Measurements from ENCODE around the gene NECTIN4. TPM values are rescaled to one million over a fixed set of nuclear protein-coding genes. Genes with fewer than 3 reads are reported as not detected.

The NECTIN4 gene
- total RNA-seq, 1 donor from 2014 or later, result not detected

DNA sequence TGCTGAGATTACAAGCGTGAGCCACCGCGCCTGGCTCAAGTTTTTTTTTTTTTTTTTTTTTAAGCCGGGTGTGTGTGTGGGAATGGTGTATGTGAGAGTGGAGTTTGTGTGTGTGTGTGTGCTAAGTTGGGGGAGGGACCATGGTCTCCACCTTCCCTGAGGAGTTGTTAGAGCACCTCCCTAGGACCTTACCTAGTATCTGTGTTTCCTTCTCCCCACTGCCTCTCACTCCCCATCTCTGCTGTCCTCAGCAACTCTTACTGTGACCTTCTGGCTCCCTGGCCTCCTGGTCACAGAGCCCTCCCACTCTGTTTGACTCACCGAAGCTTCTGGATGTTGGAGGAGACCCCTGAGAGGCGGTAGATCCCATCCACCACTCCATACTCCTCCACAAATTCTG is 30.1 kb downstream of the NECTIN4 start:
- no peak for DNase-seq (ENCODE audit: low spot score)
- Histone ChIP-seq H3K9me3 (ENCODE audit: low read depth) (no peaks in the 10 kb centered on the region), H3F3A (ENCODE audit: low read depth) (no peaks in the 10 kb centered on the region), H3K27ac (no peak overlapping the region), H2AFZ (replicated peaks) (no peak overlapping the region), H3K4me1 (no peaks in the 10 kb centered on the region), H3K79me2 (ENCODE audit: low read depth) (no peaks in the 10 kb centered on the region), H3K27me3 (peaks cover 8% of the 10 kb centered on the region), H3K4me2 (no peak overlapping the region), H3K9ac (no peak overlapping the region), H3K4me3 (no peak overlapping the region), H4K20me1 (ENCODE audit: low read depth) (no peaks in the 10 kb centered on the region), H3K36me3 (no peaks in the 10 kb centered on the region)
- no peaks in the 10 kb centered on the region for H3K36me3 Mint-ChIP-seq
- peaks cover 6% of the 10 kb centered on the region for H3K27me3 Mint-ChIP-seq (ENCODE audit: insufficient read depth, low read depth)
- no peak overlapping the region for H3K27ac Mint-ChIP-seq
- TF ChIP-seq EZH2 (IDR thresholded peaks at IDR 0.05) (no peak), EZH2phosphoT487 (IDR thresholded peaks at IDR 0.05) (no peak)
- TF ChIP-seq, protein P1, sequence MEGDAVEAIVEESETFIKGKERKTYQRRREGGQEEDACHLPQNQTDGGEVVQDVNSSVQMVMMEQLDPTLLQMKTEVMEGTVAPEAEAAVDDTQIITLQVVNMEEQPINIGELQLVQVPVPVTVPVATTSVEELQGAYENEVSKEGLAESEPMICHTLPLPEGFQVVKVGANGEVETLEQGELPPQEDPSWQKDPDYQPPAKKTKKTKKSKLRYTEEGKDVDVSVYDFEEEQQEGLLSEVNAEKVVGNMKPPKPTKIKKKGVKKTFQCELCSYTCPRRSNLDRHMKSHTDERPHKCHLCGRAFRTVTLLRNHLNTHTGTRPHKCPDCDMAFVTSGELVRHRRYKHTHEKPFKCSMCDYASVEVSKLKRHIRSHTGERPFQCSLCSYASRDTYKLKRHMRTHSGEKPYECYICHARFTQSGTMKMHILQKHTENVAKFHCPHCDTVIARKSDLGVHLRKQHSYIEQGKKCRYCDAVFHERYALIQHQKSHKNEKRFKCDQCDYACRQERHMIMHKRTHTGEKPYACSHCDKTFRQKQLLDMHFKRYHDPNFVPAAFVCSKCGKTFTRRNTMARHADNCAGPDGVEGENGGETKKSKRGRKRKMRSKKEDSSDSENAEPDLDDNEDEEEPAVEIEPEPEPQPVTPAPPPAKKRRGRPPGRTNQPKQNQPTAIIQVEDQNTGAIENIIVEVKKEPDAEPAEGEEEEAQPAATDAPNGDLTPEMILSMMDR (IDR thresholded peaks at IDR 0.05), result no peak
- H3K4me1 Mint-ChIP-seq, result no peaks in the 10 kb centered on the region
- H3K9me3 Mint-ChIP-seq, result no peaks in the 10 kb centered on the region
- no peak overlapping the region for H3K4me3 Mint-ChIP-seq

DNA sequence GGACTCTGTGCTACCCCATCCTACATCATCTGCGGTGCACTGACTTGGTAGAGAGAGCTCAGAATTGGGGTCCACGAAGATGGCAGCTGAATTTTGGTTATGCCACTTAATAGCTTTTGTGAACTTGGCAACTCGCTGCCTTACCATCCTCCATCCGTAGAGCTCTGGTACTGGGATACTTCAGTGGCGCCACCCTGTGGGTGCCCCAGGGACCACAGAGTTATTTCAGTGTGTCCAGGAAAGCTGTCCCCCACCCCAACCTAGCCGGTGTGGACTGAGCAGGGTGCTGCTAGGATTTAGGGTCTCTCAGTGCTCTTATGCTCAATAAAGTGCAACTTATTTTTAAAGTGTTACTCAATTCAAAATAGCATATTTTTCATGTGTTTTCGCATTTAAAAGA is 34.6 kb downstream of the NECTIN4 start:
- Histone ChIP-seq H3K27ac (no peak overlapping the region), H3K36me3 (no peaks in the 10 kb centered on the region), H3K4me3 (no peak overlapping the region), H2AFZ (replicated peaks) (no peak overlapping the region), H3K27me3 (no peaks in the 10 kb centered on the region), H3K9ac (no peak overlapping the region), H3K4me1 (no peaks in the 10 kb centered on the region), H4K20me1 (ENCODE audit: low read depth) (no peaks in the 10 kb centered on the region), H3K79me2 (ENCODE audit: low read depth) (no peaks in the 10 kb centered on the region), H3K4me2 (no peak overlapping the region), H3K9me3 (ENCODE audit: low read depth) (no peaks in the 10 kb centered on the region), H3F3A (ENCODE audit: low read depth) (no peaks in the 10 kb centered on the region)
- no peak for DNase-seq (ENCODE audit: low spot score)
- Mint-ChIP-seq H3K4me1 (no peaks in the 10 kb centered on the region), H3K27ac (no peak overlapping the region), H3K4me3 (no peak overlapping the region), H3K9me3 (peaks cover 2% of the 10 kb centered on the region), H3K27me3 (ENCODE audit: insufficient read depth, low read depth) (no peaks in the 10 kb centered on the region), H3K36me3 (no peaks in the 10 kb centered on the region)
- no peak for TF ChIP-seq EZH2phosphoT487 (IDR thresholded peaks at IDR 0.05)
- TF ChIP-seq, protein P1 (IDR thresholded peaks at IDR 0.05), result peak; percentile 24
- TF ChIP-seq EZH2 (IDR thresholded peaks at IDR 0.05), result no peak

DNA sequence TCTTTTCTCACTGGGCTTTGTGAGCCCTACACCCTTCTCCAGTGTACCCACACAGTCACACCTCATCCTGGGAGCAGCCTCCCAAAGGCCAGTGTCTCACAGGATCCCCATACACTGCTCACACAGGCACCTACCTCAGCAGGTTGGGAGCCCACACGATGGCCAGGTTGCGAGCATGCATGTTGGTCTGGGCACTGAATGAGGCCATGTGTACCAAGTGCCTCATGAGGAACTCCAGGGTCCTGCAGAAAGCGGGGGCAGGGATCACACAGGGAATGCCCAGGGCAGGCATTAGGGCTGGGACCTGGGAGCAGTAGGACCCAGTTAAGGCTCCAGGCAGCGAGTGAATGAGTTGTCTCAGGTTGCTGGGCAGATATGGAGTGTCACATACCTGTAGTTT is 35.1 kb downstream of the NECTIN4 start:
- Histone ChIP-seq H3K4me3 (no peak overlapping the region), H3K27me3 (no peaks in the 10 kb centered on the region), H3K4me2 (no peak overlapping the region), H3K9me3 (ENCODE audit: low read depth) (no peaks in the 10 kb centered on the region), H3F3A (ENCODE audit: low read depth) (no peaks in the 10 kb centered on the region), H3K9ac (no peak overlapping the region), H2AFZ (replicated peaks) (no peak overlapping the region), H3K79me2 (ENCODE audit: low read depth) (no peaks in the 10 kb centered on the region), H4K20me1 (ENCODE audit: low read depth) (no peaks in the 10 kb centered on the region), H3K36me3 (no peaks in the 10 kb centered on the region), H3K4me1 (no peaks in the 10 kb centered on the region), H3K27ac (no peak overlapping the region)
- Mint-ChIP-seq H3K9me3 (peaks cover 8% of the 10 kb centered on the region), H3K4me3 (no peak overlapping the region), H3K27ac (no peak overlapping the region), H3K27me3 (ENCODE audit: insufficient read depth, low read depth) (no peaks in the 10 kb centered on the region), H3K4me1 (no peaks in the 10 kb centered on the region), H3K36me3 (no peaks in the 10 kb centered on the region)
- no peak for TF ChIP-seq EZH2phosphoT487 (IDR thresholded peaks at IDR 0.05)
- TF ChIP-seq, protein P1 (IDR thresholded peaks at IDR 0.05), result no peak
- no peak for TF ChIP-seq EZH2 (IDR thresholded peaks at IDR 0.05)
- DNase-seq (ENCODE audit: low spot score), result no peak

Data from neural progenitor cell (in vitro differentiated cells).